ENCODE results near the gene ANP32A.

DNA sequence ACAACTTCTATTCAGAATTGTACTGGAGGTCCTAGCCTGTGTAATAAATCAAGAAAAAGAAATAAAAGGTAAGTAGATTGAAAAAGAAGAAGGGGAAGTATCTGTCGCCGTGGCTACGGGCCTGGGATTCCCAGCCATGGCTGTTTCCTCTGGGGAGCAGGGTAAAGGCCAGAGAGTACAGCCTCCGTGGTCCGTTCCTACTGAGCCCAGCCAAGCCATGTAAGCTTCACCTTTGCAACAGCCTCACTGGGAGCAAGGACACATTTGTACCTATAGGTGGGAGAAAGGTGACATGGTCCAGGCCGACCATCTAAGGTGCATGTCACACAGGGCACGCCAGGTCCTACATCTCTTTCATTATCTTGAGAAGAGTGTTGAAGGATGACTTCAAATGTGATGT lies 71.3 kb downstream of the ANP32A start:
- no peak for TF ChIP-seq POLR2A (IDR thresholded peaks at IDR 0.05)
- TF ChIP-seq, protein P1, sequence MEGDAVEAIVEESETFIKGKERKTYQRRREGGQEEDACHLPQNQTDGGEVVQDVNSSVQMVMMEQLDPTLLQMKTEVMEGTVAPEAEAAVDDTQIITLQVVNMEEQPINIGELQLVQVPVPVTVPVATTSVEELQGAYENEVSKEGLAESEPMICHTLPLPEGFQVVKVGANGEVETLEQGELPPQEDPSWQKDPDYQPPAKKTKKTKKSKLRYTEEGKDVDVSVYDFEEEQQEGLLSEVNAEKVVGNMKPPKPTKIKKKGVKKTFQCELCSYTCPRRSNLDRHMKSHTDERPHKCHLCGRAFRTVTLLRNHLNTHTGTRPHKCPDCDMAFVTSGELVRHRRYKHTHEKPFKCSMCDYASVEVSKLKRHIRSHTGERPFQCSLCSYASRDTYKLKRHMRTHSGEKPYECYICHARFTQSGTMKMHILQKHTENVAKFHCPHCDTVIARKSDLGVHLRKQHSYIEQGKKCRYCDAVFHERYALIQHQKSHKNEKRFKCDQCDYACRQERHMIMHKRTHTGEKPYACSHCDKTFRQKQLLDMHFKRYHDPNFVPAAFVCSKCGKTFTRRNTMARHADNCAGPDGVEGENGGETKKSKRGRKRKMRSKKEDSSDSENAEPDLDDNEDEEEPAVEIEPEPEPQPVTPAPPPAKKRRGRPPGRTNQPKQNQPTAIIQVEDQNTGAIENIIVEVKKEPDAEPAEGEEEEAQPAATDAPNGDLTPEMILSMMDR (IDR thresholded peaks at IDR 0.05 in 4 of 5, conservative IDR thresholded peaks at IDR 0.05 in 1 of 5), result no peak
